ENCODE data around the gene MRPL44.
"Not testable (repeated sequence)": the region's sequence is repeated elsewhere in the genome, so short reads cannot be mapped to it uniquely, and the experiment has no call there.

MRPL44 gene

DNA sequence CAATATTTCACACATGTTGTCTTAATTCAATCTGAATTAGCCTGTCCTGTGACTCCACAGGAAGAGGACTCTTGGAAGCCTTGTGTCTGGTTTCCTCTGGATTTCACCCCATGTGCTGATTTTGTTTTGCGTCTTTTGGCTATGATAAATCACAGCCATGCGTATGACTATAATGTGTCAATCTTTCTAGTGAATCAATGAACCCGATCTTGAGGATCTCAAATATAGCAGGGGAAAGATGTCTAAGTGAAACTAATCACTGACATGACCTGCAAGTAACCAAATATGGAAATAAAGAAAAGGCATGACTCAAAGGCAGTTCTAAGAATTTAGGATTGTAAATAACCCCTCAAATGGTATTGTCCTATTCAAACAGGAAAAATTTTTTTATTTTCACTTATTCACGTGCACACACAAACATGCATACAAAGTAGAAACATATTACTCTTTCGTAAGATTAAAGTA, 20.4 kb upstream of the MRPL44 start:
- no peak for DNase-seq (ENCODE audit: low read depth)

DNA sequence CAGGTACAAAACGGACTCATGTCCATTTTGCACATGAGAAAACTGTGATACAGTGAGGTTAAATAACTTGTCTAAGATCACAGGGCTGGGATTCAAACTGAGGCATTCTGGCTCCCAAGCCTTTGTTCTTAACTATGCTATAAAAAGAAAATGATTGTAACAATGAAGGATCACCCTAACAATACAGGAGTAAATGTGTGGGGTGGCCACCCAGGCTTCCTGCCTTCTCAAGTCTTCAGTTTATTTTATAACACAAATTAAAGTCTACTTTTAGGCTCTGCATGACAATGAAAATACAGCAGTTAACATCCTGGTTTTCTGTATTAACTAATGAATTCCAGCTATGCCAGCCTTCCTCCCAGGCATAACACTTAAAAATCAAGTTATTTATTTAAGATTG, 19.7 kb upstream of the MRPL44 start:
- DNase-seq (ENCODE audit: low read depth), result no peak

DNA sequence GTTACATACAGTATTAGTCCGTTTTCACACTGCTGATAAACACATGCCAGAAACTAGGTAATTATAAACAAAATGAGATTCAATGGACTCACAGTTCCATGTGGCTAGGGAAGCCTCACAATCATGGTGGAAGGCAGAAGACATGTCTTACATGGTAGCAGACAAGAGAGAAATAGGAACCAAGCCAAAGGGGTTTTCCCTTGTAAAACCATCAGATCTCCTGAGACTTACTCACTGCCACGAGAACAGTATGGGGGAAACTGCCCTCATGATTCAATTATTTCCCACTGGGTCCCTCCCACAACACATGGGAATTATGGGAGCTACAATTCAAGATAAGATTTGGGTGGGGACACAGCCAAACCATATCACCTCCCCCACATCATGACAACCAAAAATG, 17.8 kb upstream of the MRPL44 start:
- DNase-seq (ENCODE audit: low read depth), result not testable (repeated sequence)

DNA sequence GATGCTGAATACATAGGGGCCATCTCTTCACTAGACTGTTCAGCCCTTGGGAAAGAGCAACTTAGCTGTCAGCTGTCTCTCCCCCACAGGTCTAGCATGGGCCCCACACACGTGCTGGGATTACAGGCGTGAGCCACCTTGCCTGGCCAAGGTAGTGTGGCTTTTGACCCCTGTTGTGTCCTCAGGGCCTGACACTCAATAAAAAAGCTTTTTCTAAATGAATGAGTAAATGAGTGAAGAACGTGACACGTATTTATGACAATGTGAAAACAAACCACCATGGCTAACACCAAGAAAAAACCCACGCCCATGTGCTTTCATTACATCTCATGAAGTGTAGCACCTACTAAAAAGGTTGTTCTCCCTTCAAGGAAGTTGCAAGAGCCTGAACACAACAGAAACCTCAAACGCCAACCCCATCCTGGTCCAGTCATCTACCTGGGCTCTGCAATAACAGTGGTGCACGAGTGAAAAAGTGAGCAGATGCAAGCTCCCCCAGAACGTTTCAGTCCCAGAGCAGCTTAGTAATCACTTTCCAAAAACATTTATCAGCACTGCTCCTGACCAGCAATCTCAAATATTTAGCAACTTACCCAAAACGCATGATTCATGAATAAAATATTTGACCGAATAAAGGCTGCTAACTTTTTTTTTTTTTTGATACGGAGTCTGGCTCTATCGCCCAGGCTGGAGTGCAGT, 15.5 kb upstream of the MRPL44 start:
- DNase-seq (ENCODE audit: low read depth), result peak; percentile 58

DNA sequence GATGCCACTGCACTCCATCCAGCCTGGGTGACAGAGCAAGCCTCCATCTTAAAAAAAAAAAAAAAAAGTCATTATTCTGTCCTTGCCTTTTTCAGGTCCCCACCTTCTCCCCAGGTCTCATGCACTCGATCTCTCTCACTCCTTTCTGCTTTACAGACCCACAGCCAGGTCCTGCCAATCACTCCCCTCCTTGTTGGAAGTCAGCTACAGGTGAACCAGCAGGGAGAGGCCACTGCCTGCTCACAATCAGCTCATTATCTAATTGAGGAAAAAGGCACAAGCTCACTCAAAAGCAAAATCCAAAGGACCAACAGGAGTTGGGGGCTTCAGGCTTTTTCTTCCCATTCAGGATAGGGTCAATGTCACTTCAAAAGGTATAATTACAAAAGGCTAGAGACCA, 14.1 kb upstream of the MRPL44 start:
- no peak for DNase-seq (ENCODE audit: low read depth)

DNA sequence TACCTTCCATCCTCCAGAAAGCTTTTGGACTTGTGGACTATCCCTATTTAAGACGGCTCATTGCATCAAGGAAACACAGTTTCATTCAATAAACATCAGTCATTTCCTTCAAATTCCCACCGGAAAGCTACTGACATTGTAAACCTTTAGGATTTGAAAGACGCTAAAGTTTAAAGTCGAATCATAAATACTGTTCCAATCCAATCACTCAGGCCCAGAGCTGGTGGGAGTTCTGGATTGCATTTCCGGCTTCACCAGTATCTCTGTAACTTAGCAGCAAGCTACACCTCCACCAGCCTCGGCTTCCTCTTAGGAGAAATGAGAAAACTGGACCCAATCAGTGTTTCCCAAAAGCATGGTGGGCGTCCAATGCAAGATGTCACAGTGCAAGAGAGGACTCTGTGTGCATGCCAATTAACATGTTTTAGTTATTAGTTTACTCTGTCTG, 13.7 kb upstream of the MRPL44 start:
- no peak for DNase-seq (ENCODE audit: low read depth)

DNA sequence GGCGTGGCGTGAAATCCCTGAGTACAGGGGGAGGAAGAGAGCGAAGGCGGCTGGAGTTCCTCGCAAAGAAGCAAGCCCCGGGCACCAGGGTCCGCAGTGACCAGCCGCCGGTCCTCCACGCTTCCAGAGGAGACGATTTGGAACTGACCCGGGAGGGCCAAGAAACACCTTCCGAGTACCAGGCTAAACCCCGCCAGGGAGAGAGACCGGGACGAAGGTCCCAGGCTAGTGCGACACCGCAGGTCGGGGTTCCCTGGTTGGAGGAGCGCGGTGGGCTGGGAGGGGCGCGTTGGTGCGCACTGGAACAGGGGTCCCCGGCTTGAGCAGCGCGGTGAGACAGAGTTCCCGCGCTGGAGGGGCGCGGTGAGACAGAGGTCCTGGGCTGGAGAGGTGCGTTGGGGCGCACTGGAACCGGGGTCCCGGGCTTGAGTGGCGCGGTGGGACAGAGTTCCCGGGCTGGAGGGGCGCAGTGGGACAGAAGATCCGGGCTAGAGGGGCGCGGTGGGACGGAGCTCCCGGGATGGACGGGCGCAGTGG, 13.0 kb upstream of the MRPL44 start:
- DNase-seq (ENCODE audit: low read depth), result no peak

DNA sequence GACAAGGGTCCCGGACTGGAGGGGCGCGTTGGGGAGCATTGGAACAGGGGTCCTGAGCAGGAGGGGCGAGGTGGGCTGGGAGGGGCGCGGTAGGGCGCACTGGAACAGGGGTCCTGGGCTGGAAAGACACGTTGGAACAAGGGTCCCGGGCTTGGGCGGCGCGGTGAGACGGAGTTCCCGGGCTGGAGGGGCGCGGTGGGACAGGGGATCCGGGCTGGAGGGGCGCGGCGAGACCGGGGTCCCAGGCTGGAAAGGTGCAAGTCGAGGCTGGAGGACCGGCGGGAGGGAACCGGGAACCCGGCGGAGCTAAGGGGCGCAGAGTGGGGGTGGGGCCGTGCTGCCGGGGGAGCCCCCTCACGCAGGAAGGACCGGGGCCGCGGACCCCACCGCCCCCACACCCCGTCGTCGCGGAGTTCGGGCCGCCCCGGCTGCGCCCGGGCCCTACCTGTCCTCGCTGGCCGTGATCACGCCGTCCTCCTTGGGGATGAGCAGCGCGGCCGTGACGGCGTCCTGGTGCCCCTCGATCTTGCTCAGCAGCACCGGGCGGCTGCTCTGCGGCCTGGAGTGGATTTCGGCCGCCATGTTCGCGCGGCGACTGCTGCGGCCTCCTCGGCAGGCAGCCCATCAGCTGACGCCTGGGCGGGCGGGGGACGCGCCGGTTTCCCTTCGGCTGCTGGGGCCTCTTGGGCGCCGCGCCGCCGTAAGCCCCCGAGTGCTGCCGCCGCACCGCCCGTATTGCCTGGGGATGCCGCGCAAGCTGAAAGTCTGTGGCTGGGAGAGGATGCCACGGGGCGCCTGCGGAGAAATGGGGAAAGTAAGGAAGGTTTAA, 12.3 kb upstream of the MRPL44 start, which contains the start of gene WDFY1:
Gene WDFY1 (minus strand): TSS at position 633 of the 829 bp plus-strand sequence. CDS start 51 bp downstream, at position 582.
- peak; percentile 72 for DNase-seq (ENCODE audit: low read depth)

DNA sequence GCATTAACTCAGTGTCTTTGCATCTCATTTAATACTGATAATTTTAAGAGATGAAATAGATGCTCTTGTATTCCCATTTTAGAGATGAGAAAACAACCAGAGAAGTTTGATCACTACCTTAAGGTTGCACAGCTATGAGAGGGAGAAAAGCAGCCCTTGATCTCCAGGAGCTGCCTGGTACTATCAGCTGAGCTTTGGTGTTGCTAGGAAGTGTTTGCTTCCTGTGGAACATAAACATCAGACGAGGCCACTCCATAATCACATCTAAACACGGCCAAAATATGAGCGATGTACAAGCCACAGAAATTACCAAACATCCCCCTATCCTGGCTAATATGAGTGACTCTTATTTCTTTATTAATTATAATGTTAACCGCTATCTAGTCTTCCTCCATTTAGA, 11.5 kb upstream of the MRPL44 start:
- DNase-seq (ENCODE audit: low read depth), result no peak

DNA sequence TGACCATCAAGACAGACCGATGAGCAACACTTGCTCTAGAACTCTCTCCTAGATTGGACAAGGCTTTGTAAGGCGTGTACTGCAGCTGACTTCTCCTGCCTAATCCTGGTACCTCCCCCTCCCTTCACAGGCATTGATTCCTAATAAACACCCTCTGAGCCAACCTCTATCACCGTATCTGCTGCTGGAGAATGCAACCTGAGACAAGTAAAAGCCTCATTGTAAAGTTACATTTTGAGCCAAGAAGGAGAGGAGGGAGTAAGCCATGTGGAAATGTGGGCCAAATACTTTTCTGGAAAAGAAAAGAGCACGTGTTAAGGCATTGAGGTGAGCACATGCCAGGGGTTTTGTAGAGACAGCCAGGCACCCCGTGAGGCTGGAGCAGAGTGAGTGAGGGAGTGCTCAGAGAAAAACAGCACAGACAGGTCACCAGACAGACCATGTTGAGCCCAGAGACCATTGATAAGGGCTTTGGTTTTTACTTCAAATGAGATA, 9.5 kb upstream of the MRPL44 start:
- no peak for DNase-seq (ENCODE audit: low read depth)

DNA sequence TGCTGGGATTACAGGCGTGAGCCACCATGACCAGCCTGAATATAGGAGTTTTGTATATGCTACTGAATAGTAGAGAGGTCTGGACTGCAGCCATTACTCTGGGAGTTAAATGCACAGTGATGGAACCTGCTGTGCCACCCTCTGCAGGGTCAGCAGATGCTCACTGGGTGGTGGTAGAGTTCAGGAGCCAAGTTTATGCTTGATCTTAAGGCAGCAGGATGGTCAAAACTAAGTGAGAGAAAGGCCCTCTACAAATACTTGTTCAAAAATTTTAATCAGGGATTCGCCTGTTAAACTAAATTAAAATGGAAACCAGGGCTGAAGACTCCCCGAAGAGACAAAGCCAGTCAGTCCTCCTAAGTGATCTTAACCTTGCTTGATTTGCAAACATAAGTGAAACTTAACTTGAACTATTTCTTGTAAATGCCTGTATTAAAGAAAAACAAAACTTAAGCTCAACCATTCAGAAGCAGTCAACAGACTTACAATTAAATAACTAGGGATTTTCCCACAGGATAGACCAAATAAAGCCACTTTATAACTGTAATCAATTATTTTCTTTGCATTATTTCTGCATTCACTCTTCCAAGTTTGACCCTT, 7.9 kb upstream of the MRPL44 start:
- no peak for DNase-seq (ENCODE audit: low read depth)

DNA sequence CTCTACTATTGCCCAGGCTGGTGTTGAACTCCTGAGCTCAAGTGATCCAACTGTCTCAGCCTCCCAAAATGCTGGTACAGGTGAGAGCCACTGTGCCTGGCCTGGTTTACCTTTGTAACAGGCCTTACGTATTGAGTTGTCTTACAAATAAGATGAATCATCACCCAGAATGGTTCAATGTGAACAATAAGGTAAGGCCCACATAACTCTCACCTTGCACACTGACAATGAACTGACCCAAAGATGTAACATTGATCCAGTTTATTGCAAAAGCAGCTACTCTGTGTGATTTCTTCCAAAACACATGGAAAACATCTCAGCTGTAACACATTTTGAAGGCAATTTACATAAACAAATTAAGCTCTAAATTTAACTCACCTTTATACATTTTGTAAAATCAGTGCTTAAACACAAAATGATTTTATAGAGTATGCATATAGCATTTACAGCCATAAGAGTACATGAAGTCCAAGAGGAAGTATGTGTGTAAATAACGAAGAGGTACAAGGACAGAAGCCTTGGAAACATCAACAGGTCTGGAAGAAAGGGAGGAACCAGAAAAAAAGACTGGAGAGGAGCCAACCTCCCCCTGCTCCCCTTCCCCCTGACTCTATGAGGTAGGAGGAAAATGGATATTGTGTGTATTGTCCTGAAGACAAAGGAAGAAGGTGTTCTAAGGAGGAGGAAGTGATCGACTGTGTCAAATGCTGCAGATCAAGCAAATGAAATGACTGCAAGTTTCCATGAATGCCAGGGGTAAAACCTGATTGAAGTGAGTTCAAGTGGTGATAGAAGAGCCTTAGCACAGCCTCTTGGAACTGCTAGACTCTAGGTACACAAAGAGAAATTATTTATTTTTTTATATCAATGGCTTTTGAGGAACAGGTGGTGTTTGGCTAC, 6.6 kb upstream of the MRPL44 start:
- no peak for DNase-seq (ENCODE audit: low read depth)

DNA sequence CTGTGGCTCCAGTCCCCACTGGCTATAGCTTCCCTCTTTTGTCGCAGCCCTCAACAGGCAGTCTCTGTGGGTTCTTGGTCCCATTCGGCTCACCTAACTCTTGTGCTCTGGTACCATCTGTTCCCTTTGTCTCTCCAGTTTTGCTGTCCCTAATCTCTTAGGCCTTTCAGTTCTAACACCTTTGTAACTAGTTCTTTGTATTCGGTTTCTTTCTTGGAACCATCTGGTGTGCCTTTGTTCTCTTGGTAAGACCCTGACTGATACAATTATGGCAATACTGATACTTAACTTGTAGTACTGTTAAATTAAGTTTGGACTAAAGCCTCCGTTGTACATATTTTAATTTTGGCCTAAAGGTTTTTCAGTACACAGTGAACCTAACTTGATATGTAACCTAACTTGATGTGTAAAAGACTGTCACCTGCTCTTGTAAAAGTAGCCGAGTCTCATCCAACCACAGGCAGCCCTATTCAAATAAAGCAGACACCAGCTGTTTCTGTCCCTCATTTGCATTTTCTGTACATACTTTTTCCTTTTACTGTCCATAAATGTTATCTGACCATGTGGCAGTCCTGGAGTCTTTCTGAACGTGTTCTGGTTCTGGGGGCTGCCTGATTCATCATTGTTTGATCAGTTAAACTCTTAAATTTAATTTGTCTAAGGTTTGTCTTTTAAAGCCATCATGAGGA, 4.8 kb upstream of the MRPL44 start:
- no peak for DNase-seq (ENCODE audit: low read depth)

DNA sequence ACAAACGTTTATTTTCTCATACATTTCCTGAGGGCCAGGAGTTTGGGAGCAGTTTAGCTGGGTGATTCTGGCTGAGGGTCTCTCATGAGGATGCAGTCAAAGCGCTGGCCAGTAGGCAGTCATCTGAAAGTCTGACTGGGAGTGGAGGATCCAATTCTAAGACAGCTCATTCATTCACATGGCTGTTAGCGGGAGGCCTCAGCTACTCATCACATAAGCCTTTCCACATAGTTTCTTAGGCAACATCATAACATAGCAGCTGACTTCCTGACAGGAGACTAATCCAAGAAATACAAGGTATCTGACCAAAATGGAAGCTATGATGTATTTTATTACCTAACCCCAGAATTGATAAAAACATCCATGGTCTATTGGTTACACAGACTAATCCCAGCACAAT, 2.9 kb upstream of the MRPL44 start:
- no peak for DNase-seq (ENCODE audit: low read depth)

DNA sequence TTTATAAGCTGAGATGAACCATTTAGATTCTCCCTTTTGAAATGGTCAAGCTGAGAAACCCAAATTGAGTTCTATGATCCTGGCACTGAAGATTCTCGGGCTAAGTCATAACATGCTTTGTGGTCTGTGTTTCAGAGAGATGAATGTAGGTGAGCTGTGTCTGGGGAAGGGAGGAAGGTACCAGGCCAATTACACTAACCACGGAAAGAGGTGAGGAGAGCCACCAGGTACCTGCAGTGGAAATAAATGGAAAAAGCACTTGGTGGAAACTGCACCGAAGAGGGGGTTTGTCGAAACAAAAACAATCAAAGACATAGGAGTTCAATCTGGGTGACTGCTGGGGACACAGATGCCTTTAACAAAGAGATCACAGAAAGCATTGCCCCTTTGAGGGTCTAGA, 963 bp upstream of the MRPL44 start:
- DNase-seq (ENCODE audit: low read depth), result no peak

DNA sequence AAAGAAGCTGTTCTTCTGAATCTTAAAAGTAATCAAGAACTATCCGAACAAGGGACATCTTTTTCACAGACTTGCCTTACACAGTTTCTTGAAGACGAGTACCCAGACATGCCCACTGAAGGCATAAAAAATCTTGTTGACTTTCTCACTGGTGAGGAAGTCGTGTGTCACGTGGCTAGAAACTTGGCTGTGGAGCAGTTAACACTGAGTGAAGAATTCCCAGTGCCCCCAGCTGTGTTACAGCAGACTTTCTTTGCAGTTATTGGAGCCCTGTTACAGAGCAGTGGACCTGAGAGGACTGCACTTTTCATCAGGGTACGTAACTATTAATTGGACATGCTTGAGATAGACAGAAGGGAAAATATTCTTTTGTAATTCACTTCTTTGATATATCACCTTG, 2.4 kb downstream of the MRPL44 start:
- no peak for DNase-seq (ENCODE audit: low read depth)

DNA sequence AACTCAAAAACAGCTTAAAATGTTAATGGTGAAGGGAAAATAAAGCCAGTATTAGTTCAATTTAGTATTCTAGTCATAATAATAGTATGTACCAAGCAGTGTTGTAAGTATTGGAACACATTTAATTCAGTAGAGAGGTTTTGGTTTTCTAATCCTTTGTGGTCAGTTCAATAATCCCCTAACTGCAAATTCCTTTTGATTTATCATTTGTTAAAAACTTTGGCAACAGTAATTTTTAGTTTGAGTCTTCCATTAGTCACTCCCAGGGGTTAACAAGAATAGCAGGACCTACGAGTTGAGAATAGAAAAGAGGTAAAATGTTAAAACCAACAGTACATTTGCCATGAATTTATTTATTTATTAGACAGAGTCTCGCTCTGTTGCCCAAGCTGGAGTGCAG, 10.7 kb downstream of the MRPL44 start:
- no peak for DNase-seq (ENCODE audit: low read depth)

DNA sequence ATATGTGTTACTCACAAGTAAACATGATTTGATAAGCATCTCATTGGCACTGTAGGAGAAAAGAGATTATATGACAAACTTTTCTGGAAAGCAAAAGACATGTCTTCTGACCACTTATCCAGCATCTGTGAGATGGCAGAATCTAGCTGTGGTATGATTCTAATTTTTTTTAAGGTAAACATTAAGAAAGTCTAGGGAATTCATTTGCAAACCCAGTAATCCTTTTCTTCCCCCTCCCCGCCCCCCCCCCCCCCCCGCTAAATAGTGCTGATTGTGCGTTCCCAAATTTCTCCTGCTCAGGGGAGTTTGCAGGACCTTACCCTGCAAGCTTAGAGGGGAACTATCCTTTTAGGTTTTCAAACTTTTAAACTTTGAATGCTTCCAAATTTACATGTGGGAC, 12.1 kb downstream of the MRPL44 start:
- no peak for DNase-seq (ENCODE audit: low read depth)

DNA sequence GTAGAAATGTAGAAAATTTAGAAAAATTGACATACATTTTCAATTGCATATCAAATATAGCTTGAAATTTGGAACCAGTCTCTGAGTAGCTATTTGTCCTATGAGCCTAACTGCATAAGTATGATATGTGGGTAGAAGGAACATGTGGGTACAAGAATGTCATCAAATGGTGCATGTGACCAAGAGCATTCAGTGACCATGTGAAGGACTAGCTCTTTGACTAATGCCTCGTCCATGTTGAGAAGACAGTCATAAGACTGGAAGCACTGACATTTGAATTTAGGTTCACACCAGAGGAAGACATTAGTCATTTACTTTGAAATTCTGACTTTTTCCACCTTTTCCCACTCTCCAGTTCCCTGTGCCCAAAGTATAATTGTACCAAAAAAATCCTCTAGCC, 12.6 kb downstream of the MRPL44 start:
- no peak for DNase-seq (ENCODE audit: low read depth)

DNA sequence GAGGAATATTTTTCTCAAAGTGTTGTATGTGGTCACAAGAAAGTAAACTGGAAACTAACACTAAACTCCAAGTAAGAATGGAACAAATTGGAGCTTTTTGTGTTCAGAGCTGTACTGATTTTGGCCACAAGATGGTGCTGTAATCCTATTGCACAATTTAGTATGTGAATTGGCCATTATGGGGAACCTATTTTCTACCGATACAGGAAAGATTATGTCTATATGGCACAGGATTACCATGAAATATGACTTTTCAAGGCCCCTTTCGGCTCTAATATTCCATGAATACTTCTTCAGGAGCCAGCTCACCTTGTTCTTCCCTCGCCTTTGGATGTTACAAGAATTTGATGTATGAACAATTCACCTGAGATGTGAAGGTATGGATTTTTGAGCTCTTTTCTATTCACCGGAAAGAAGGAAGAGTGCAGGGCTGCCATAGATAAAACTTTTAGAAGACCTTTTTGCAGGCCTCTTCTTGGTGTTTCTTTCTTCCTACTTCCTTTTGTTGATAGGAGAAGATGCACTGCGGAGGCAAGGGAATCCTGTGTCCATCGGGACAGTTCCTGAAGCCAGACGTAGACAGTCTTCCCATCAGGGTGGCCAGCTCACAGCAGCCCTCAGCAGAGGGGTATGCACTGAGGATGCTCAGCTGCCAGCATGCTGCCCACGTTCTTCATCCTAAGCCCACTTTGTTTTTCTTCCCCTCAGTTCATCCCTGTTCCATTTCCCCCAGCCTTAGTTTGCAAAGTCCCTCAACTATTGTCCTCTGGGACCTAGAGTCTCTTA, 13.3 kb downstream of the MRPL44 start:
- no peak for DNase-seq (ENCODE audit: low read depth)

Measured in activated T-helper 9 cell treated with anti-CD3 and anti-CD28 coated beads, Interleukin-2, amount 50 U/mL, for 16 hours (primary cell).